ENCODE data around the gene MAP6. TPM values are rescaled to one million over a fixed set of nuclear protein-coding genes. Genes with fewer than 3 reads are reported as not detected.

The MAP6 gene
- total RNA-seq, 1 experiment from 2014 or later: not detected

DNA sequence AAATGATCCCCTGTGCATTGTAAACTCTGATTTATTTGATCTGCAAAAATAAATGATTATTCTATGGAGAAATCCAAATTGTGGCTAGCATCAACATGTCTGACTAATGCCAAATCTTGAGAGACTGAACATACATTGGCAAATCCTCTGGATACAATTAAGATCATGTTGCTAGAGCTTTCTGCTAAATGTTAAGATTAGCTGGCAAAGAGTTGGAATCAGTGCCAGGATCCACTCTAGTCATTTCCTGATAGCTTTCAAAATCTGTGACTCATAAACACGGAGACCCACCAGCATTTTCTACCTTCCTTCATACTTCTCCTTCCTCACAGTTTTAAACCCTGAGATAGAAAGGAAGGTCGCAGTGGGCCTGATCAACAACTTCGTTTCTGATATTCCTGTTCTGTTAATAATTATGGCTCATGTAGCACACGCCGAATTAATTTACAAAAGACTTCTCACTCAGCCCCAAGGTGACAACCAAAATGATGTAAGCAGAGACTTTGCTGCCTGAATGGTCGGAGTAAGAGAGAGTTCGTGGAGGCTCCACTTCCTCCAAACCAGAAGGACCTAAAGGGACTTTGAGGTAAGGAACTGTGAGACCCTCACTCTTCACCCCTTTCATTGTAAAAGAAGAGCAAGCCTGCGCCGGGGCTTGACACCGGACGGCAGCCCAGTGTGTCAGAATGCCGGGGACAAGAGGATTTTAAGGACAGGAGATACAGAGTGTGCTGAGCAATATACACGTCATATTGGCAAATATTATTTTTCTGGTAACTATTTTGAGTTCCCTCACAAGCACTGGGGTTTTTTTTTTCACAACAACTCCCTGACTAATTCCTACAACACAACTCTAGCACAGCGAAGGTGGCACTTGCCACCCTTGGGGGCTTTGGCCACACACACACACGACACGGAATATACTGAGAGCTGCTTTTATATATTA lies 64.8 kb downstream of the MAP6 start:
- RAD21 ChIA-PET (ENCODE audit: low non-redundant PET in 1 of 2, low total read pairs in 2 of 2, uncharacterized antibody in 2 of 2, unreplicated experiment in 2 of 2): no interaction called here
- Histone ChIP-seq H2AFZ (ENCODE audit: low read depth, low read length, poor library complexity, severe bottlenecking) (no peak overlapping the region), H3K9ac (ENCODE audit: low read length) (no peak overlapping the region), H3K4me1 (ENCODE audit: control insufficient read depth in 1 of 2, insufficient read depth in 2 of 2, low read length in 2 of 2) (no peaks in the 10 kb centered on the region; a peak in 1 of 4 replicates), H3K9me3 (ENCODE audit: control insufficient read depth in 1 of 2, insufficient read depth in 1 of 2, low read depth in 1 of 2, low read length in 2 of 2) (no peaks in the 10 kb centered on the region), H4K20me1 (ENCODE audit: insufficient read depth) (no peaks in the 10 kb centered on the region), H3K36me3 (ENCODE audit: control insufficient read depth in 1 of 2, insufficient read depth in 2 of 2, low read length in 2 of 2) (no peaks in the 10 kb centered on the region), H3K27ac (ENCODE audit: low read depth, low read length) (no peak overlapping the region), H3K27me3 (ENCODE audit: insufficient read depth, low read length) (peaks cover 7% of the 10 kb centered on the region; the same call in 1 of the 2 replicates), H3K4me3 (replicated peaks in 1 of 2; ENCODE audit: low read depth in 1 of 2, low read length in 2 of 2) (no peak overlapping the region), H3K79me2 (ENCODE audit: insufficient read depth, low read length) (no peaks in the 10 kb centered on the region), H3K4me2 (ENCODE audit: low read length) (no peak overlapping the region), H3K9me2 (ENCODE audit: insufficient read depth) (no peaks in the 10 kb centered on the region)
- TF ChIP-seq, protein P1, sequence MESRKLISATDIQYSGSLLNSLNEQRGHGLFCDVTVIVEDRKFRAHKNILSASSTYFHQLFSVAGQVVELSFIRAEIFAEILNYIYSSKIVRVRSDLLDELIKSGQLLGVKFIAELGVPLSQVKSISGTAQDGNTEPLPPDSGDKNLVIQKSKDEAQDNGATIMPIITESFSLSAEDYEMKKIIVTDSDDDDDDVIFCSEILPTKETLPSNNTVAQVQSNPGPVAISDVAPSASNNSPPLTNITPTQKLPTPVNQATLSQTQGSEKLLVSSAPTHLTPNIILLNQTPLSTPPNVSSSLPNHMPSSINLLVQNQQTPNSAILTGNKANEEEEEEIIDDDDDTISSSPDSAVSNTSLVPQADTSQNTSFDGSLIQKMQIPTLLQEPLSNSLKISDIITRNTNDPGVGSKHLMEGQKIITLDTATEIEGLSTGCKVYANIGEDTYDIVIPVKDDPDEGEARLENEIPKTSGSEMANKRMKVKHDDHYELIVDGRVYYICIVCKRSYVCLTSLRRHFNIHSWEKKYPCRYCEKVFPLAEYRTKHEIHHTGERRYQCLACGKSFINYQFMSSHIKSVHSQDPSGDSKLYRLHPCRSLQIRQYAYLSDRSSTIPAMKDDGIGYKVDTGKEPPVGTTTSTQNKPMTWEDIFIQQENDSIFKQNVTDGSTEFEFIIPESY (IDR thresholded peaks at IDR 0.05; ENCODE audit: extremely low read depth, insufficient replicate concordance, low read length): no peak
- TF ChIP-seq SP1 (IDR thresholded peaks at IDR 0.05; ENCODE audit: low read depth): no peak
- TF ChIP-seq SRF (IDR thresholded peaks at IDR 0.05; ENCODE audit: low read depth): no peak
- no peak for TF ChIP-seq EZH2phosphoT487 (IDR thresholded peaks at IDR 0.05; ENCODE audit: borderline replicate concordance)
- TF ChIP-seq ZFX (IDR thresholded peaks at IDR 0.05): no peak
- TF ChIP-seq, protein P2, sequence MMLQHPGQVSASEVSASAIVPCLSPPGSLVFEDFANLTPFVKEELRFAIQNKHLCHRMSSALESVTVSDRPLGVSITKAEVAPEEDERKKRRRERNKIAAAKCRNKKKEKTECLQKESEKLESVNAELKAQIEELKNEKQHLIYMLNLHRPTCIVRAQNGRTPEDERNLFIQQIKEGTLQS (IDR thresholded peaks at IDR 0.05): no peak
- no peak for TF ChIP-seq RAD21 (IDR thresholded peaks at IDR 0.05; ENCODE audit: low read depth)
- no peak for TF ChIP-seq JUND (IDR thresholded peaks at IDR 0.05)
- no peak for TF ChIP-seq SIN3A (IDR thresholded peaks at IDR 0.05; ENCODE audit: low read depth)
- no peak for TF ChIP-seq YY1 (IDR thresholded peaks at IDR 0.05; ENCODE audit: extremely low read depth, insufficient replicate concordance, low read depth, low read length)
- TF ChIP-seq, protein P3, sequence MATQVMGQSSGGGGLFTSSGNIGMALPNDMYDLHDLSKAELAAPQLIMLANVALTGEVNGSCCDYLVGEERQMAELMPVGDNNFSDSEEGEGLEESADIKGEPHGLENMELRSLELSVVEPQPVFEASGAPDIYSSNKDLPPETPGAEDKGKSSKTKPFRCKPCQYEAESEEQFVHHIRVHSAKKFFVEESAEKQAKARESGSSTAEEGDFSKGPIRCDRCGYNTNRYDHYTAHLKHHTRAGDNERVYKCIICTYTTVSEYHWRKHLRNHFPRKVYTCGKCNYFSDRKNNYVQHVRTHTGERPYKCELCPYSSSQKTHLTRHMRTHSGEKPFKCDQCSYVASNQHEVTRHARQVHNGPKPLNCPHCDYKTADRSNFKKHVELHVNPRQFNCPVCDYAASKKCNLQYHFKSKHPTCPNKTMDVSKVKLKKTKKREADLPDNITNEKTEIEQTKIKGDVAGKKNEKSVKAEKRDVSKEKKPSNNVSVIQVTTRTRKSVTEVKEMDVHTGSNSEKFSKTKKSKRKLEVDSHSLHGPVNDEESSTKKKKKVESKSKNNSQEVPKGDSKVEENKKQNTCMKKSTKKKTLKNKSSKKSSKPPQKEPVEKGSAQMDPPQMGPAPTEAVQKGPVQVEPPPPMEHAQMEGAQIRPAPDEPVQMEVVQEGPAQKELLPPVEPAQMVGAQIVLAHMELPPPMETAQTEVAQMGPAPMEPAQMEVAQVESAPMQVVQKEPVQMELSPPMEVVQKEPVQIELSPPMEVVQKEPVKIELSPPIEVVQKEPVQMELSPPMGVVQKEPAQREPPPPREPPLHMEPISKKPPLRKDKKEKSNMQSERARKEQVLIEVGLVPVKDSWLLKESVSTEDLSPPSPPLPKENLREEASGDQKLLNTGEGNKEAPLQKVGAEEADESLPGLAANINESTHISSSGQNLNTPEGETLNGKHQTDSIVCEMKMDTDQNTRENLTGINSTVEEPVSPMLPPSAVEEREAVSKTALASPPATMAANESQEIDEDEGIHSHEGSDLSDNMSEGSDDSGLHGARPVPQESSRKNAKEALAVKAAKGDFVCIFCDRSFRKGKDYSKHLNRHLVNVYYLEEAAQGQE (IDR thresholded peaks at IDR 0.05; ENCODE audit: low read depth): no peak
- no peak for TF ChIP-seq EZH2 (IDR thresholded peaks at IDR 0.05)
- DNase-seq (ENCODE audit: low read depth, low spot score): no peak
- no peak for ATAC-seq
- BruUV-seq (replicated peaks): no TSS peak
- CTCF ChIA-PET: no interaction called here
- POLR2A ChIA-PET: no interaction called here
- intact Hi-C loops (cut with micrococcal nuclease): no loop called here
